IPS-NIHi7 (cell line): ENCODE measurements around the gene SELENON.

Experiments used
- DNase-seq: peaks from one replicate; pipeline ENCODE4 v3.0.0; 2012; ENCODE audit warnings: mixed read lengths; ENCODE audit errors: extremely low spot score

The SELENON gene

DNA sequence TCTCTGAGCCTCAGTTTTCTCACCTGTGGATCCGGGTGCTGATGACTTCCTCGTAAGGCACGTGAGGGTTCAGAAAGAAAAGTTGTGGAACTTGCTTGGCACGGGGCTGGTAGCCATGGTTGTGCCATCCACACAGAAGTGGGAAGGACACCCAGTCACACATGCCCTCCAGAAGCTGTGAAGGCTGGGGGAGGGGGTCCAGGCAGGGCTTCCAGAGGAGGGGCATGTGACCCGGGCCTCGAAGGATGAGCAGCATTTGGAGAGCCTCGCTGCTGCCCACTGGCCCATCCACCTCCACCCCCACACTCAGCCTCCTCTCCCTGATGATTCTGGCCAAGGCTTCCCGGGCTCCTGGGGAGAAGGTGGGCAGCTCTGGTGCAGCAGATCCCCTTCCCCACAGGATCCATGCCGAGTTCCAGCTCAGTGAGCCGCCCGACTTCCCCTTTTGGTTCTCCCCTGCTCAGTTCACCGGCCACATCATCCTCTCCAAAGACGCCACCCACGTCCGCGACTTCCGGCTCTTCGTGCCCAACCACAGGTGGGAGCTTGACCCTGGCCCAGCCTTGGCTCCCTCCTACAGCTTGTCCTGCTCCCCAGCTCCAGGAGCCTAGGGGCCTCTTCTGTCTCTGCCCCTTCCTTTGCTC is 9.4 kb downstream of the SELENON start:
- no peak for DNase-seq

GRCh38 chr1:25809929-25810328 is 9.9 kb downstream of the SELENON start:
- DNase-seq = no peak

- peak; percentile 88 for DNase-seq
These were observed 10.6 kb downstream of the SELENON start for GRCh38 chr1:25810341-25811299.

DNA sequence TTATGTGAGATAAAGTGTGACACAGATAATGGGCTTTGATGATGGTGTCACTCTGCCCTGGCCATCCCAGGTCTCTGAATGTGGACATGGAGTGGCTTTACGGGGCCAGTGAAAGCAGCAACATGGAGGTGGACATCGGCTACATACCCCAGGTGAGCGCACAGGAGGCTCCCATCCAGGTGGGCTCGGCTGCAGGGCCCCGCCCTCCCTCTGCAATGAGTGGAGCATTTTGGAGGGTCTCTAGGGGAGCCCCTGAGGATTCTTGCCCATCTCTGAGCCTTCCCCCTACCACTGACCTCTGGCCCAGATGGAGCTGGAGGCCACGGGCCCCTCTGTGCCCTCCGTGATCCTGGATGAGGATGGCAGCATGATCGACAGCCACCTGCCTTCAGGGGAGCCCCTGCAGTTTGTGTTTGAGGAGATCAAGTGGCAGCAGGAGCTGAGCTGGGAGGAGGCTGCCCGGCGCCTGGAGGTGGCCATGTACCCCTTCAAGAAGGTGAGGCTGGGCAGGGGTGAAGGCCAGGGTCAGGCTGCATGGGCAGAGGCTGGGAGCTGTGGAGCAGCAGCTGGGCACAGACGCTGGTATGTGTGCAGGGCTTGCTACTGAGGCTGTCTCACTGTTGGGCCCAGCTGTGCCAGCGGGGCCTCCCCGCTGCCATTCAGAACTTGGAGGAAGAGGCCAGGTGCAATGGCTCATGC is 11.5 kb downstream of the SELENON start:
- no peak for DNase-seq

- no peak for DNase-seq
These were observed 13.2 kb downstream of the SELENON start for GRCh38 chr1:25813071-25813733.

- no peak for DNase-seq
These were observed 13.9 kb downstream of the SELENON start for GRCh38 chr1:25813734-25814471.

DNA sequence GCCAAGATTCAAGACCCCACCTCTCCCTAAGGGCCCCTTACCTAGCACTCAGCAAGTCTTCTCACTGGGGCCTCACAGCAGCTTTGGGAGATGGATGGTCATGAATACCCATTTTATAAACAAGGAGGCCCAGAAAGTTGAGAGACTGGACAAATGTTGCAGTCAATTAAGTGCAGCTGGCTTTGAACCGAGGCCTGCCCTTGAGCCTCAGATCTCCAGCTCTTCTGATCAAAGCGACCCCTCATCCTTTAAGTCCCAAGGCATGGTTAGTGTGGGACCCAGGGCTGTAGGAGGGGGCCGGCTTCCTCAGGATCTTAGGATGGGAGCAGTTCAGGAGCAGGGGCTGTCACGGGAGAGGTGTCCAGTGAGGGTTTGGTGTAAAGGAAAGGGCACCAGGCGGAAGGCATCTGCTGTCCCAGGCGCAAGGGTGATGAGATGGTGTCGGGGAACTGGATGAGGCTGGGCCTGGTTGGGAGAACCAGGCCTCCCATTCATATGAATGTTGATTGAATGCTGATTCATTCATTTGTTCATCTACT is 14.6 kb downstream of the SELENON start:
- DNase-seq = no peak

DNA sequence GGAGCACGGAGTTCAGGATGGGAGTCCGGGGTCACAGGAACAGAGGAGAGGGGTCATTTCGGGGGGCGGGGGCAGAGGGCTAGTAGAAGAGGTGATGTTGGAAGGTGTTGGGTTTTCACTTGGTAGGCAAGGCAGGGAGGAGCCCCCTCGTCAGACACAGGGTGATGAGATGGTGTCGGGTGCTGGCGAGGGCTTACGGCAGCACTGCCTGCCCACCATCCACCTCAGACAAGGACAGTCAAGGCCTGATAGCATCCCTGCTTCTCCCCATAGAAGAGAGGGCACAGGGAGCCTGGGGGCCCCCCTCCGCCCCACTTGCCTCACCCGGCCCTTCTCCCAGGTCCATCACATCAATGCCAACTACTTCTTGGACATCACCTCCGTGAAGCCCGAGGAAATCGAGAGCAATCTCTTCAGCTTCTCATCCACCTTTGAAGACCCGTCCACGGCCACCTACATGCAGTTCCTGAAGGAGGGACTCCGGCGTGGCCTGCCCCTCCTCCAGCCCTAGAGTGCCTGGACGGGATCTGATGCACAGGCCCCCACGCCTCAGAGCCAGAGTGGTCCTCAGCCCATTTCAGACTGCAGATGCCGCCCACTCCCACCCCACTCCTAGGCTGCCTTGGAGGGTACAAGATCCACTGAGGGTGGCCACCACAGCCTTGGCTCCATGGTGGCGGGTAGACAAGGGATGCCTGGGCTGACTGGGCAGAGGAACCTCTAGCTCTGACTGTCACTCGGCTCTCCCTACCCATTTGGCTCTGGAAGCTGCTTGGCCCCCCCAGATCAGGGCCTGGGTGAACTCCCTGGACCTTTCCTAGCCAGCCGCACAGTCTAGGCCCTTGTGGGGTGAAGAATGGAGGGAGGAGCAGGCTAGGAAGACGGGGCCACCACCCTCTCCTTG is 15.5 kb downstream of the SELENON start:
- no peak for DNase-seq

DNA sequence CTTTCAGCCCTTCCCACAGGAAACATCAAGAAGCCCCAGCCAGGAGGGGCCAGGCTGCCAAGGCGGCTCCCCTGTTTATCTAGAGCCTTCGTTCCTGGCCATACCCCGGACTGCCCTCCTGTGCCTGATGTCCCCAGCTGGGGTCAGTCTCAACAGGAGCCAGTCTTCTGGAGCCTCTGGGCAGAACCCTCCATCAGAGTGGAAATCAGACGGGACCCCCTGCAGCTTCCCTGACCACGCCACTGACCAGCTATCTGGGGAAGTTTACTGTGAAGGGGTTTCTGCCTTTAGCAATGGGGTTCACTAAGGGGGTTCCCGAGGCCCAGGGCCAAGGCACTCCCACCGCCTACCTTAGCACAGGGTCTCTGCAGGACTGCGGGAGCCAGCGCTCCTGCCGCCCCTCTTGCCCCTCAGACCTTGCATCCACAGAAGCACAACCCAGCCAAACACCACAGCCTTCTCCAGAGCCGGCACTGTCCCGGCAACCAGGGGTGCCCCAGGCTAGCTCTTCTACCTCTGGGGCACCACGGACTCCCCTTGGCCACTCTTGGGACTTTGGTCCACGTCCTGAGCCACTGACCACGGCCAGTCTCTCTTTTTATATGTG is 16.2 kb downstream of the SELENON start:
- no peak for DNase-seq

DNA sequence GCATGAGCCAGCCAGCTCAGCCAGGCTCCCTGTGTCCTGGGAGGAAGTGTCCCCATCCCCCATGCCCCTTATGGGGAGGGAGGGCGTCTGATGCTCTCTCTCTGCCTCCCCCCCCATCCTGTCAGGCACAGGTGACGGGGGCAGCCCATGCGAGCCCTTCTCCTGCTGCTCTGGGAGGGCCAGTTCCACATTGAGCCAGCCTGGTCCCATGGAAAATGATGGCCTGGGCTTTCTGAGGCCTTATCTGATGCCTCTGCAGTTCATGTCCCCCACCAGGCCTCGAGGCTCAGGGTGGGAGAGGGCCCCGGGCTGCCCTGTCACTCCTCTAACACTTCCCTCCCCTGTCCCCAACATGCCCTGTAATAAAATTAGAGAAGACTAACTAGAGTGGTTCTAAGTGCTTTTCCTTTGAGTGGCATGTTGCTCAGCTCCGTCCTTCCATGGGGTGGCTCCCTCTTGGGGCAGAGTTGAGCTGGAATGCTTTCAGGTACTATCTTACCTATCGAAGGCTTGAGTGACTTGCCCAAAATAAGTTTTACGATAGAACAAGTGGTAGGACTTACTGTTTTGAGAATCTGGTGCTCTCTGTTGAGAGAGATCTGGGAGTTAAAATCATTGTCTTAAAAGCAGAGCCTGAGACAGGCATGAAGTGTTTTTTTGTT is 18.0 kb downstream of the SELENON start:
- peak; percentile 59 for DNase-seq

DNA sequence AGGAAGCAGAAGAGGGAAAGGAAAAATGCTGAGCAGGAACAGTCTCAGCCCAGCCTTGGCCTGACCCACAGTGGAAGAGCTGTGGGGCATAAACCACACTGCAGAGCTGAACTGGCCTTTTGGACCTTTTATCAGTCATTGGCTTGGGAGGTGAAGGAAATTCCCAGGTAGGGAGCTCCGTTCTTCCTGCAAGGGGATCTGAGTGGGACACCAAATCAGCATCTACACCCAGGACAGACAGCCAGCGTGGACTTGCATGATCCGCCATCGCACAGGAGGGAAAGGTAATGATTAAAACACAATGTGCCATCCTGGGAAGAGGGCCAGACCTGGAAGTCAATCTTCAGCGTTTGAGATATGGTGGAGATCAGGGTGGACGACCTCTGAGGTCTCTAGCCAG is 18.6 kb downstream of the SELENON start:
- DNase-seq = no peak

GRCh38 chr1:25819491-25820246 is 19.7 kb downstream of the SELENON start, which contains the start of gene MTFR1L:
MTFR1L (plus strand) TSS chr1:25819954; CDS start chr1:25823105, 3,151 bp downstream.
- DNase-seq = peak; percentile 95

DNA sequence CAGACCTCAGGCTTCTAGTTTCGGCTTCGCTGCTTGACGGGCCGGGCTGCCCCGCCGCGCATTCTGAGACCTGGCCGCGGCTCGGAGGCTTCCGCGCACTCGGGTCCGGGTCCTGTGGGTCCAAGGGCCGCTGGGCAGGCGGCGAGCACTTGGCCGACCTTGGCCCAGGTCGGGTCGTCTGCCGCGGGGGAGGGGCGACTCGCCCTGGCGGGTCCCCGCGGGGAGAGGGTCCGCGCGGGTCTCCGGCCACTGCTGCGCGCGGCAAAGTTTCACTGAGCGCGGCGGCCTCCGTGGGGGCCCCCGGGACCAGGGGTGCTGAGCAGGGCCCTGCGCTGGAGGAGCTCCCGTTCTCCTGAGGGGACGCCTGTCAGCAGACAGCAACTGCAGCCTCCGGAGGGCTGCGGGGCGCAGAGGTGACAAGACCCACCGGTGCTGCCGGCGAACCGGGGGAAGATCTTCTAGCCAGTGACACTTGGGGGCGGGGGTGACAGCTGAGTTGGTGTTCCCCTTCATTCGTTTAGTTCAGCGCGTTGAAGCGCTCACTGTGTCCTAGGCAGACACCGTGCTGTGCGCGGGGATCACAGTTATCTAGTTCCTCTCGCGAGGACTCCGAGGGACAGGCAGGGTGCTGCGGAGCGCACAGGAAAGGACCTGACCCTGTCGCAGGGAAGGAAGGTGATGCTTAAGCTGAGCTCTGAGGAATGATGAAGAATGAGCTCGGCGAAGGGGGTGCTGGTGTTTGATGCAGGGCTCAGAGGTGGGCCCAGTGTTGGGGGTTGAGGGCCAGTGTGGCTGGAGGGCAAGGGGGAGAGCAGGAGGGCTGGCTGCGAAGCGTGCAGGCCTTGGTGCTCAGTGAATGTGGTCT is 20.5 kb downstream of the SELENON start:
- peak; percentile 77 for DNase-seq

DNA sequence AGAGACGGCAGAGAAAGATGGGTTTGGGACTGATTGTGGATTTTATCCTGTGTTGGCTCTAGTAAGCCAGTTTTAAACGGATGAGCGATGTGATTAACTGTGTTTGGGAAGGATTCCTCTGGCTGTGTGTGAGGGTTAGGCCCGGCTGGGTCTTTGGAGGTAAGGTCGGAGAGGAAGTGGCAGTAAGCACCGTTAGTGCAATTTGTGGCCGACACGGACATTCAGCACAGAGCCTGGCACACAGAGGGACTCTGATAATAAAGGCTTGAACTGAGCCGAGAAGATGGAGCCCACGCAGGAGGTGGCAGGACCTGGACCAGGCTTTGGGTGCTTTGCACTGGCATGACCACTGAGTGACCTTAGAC is 21.1 kb downstream of the SELENON start:
- no peak for DNase-seq

DNA sequence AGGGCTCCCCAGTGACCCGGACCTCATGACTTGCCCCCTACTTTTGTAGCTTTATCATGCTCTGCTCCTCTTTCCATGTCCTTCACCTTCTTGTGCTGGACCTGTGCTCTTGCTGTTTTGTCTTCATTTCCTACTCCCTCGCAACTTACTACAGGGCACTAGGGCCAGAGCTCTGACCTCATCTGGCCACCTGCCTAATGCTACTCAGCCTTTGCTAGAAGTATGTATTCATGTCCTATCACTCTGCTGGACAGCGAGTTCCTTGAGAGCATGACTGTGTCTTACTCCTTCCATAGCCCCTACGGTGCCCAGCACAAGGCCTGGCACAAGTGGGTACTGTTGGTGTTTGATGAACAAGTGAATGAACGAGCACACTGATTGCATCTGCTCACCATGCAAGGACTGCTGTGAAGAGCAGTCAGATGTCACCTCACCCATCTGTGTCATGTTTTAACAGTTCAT is 21.7 kb downstream of the SELENON start:
- no peak for DNase-seq

DNA sequence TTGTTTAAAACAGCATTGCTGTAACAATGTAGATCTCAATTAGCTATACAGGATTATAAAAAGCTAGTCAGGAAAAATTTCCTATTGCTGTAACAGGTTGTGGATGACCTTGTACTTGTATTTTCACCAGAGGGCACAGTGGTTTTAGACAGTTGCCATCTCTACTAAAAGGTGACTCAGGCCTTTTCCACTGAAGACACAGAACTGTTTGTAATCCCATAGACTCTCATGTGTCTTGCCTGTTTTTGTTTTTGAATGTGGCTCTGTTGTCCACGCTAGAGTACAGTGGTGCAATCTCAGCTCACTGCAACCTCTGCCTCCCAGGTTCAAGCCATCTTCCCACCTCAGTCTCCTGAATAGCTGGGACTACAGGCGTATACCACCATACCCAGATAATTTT is 25.6 kb downstream of the SELENON start:
- DNase-seq = no peak

DNA sequence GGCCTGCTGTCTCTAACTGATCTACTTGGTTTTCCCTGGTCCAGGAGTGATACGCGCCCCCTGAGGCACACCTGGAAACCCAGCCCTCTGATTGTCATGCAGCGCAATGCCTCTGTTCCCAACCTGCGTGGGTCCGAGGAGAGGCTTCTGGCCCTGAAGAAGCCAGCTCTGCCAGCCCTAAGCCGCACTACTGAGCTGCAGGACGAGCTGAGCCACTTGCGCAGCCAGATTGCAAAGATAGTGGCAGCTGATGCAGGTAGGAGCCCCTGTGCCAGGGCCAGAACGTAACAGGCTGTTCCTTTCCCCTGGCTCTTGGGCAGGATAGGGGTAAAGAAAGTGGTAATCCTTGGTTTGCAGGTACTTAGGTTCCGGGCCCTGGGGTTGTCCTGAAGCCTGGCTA is 26.6 kb downstream of the SELENON start:
- DNase-seq = no peak
